AG04449 (cell line): ENCODE data around the gene WDR49.

Experiments used
- CTCF ChIA-PET: fragments of 350-600 bp; formaldehyde crosslinking; extraction: SDS; loops from one replicate; lab custom pipeline; 2021; ENCODE audit warnings: antibody characterized with exemption; lab: Yijun Ruan, JAX
- POLR2A ChIA-PET: fragments of 400-600, 350-600 bp; formaldehyde crosslinking; extraction: SDS; loops from one replicate; lab custom pipeline; 2020; ENCODE audit warnings: antibody characterized with exemption, inconsistent platforms; lab: Yijun Ruan, JAX
- DNase-seq: peaks from one replicate; pipeline ENCODE4 v3.0.0-alpha.2; 2010; ENCODE audit warnings: low read depth, low spot score
- H3K4me3 ChIP-seq: 2 replicates; pipeline ENCODE4 v1.5.1; 2011; ENCODE audit warnings: low read depth, mild to moderate bottlenecking, control low read depth, low read length
- TF ChIP-seq, protein P1 (sequence below): IDR thresholded peaks from one replicate; pipeline ENCODE4 v1.5.1; 2011; ENCODE audit warnings: mild to moderate bottlenecking, moderate library complexity, low read length, control low read depth, inconsistent platforms; ENCODE audit not compliant: insufficient read depth; ENCODE audit errors: missing control alignments

The WDR49 gene

DNA sequence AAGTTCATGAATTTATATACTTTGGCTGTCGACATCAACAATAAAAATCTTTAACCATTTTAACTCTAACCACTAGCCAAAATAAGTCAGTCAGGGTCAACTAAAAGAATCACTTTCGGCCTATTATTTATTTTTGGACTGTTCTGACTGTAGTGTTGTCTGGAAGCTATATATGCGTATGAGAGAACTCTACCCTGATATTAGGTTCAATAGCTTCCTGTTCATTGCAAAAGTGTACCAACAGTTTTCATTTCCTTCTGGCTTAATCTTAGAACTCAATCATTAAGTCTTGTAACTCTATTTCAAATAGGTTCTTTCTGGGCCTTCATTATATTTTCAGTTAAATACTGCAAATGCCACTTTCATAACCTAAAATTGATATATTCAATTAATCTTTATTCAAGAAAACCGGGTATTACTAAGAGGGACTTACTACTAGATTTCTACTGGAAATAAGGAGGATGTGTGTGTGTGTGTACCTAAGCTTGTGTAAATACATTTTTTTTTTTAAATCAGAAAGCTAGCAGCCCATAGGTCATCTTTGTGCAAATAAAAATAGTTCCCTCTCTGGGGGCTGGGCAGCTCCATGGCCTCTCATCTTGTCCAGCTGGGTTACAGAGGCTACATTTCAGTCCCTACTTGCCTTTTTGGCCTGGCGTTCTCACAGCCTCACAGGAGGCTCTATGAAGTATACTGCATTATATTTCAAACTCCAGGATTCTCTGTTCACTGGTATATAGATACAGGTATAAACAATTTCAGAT, 185.7 kb downstream of the WDR49 start:
- TF ChIP-seq, protein P1, sequence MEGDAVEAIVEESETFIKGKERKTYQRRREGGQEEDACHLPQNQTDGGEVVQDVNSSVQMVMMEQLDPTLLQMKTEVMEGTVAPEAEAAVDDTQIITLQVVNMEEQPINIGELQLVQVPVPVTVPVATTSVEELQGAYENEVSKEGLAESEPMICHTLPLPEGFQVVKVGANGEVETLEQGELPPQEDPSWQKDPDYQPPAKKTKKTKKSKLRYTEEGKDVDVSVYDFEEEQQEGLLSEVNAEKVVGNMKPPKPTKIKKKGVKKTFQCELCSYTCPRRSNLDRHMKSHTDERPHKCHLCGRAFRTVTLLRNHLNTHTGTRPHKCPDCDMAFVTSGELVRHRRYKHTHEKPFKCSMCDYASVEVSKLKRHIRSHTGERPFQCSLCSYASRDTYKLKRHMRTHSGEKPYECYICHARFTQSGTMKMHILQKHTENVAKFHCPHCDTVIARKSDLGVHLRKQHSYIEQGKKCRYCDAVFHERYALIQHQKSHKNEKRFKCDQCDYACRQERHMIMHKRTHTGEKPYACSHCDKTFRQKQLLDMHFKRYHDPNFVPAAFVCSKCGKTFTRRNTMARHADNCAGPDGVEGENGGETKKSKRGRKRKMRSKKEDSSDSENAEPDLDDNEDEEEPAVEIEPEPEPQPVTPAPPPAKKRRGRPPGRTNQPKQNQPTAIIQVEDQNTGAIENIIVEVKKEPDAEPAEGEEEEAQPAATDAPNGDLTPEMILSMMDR = no peak
- POLR2A ChIA-PET = no interaction called here
- DNase-seq = no peak
- H3K4me3 ChIP-seq = no peak overlapping the region
- CTCF ChIA-PET = no interaction called here

DNA sequence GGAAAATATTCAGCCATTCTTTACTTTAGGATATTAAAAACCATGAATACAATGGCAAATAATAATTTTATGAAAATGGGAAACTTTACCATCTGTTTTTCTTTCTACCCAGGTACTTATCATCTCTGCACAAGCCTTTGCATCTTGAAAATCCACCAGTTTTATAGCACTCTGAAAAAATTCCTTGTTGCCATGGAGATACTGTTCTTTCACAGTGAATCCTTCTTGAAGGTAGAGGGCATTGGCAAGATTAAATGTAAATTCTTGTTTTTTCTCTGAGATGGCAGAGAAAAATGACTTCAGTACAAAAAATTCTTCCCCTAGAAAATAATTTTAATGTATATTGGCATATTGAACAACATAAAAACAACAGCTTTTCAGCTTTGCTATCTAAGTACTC, 186.8 kb downstream of the WDR49 start:
- CTCF ChIA-PET = no interaction called here
- DNase-seq = no peak
- H3K4me3 ChIP-seq = no peak overlapping the region
- POLR2A ChIA-PET = no interaction called here
- TF ChIP-seq, protein P1 = no peak

DNA sequence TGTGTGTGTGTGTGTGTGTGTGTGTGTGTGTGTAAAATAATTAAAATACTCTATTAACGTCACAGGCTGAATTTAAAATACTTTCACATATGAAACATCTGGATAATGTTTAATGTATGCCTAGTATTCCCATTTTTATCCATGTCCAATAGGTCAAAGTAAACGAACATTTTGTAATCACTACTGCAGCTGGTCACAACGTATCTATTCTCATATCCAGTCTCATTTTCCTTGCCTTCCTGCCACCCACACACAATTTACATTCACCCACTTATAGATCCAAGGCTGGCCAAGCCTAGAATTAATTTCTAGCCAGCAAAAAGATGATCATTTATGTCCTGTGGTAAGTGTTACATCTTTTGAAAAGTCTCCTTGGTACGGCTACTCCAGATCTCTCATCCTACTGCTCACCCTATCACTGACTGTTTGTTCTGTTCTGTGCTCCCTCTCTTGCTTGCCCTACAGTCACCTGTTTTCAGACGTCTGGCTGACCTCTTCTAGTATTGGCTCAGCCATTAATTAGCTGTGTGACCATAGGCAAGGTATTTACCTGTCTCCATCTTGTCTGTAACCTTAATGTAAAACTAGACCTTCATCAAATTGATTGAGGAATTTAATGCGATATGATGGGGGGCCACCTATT, 197.5 kb downstream of the WDR49 start:
- DNase-seq = no peak
- TF ChIP-seq, protein P1 = no peak
- ChIA-PET POLR2A (no interaction called here), CTCF (no interaction called here)
- no peak overlapping the region for H3K4me3 ChIP-seq

DNA sequence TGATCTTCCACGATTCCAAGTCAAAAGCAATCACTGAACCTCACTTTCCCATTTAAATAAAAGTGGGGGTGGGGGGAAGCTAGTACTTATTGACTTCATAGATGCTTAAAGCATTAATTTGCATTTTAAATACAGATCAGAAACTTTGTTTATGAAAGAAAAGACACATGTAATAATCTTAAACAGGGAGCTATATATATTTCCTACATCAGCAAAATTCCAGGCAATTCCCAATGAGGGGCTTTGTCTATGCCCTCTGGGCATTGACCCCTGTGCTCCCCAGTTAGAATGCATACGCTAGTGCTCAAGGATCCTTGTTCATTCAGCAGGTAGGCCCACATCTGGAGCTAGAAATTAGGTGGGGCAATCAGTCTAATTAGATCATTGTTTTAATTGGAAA, 199.9 kb downstream of the WDR49 start:
- no peak overlapping the region for H3K4me3 ChIP-seq
- DNase-seq = no peak
- ChIA-PET CTCF (no interaction called here), POLR2A (no interaction called here)
- TF ChIP-seq, protein P1 = no peak

DNA sequence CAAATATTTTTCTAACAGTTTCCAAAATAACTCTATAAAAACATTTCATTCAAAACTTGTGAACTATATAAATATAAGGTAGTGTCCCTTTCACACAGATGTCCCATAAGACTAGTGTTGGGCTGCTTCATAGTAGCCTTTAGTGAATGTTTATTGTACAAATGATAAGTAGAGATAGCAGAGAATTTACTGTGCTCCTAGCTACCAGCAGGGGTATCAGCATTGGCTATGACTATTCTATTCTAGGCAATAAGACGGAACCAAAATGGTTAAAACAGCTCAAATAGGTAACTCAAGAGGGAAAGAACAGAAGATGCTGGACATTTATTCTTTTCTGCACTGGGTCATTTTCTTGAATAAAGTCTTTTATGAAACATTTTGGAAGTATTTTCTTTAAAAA, 202.5 kb downstream of the WDR49 start:
- no peak for DNase-seq
- ChIA-PET CTCF (no interaction called here), POLR2A (no interaction called here)
- H3K4me3 ChIP-seq = no peak overlapping the region
- TF ChIP-seq, protein P1 = no peak

DNA sequence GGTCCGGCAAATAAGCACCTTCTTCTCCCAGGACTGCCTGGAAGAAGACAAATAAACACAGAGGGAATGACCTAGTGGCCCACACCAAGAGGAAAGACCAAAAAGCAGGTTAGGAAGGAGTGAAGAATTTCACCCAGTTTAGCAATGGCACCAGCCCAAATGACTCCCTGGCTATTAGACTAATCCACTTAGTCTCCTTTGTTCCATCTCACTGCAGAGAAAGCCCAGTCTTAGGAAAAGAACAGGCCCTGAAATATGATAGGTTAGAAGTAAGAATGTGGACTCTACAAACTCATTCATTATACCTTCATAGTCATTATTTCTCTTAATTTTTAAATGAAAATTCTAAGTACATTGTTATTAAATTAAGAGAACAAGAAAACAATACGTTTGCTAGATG, 203.1 kb downstream of the WDR49 start:
- TF ChIP-seq, protein P1 = no peak
- no peak for DNase-seq
- no peak overlapping the region for H3K4me3 ChIP-seq
- ChIA-PET POLR2A (no interaction called here), CTCF (no interaction called here)
